GM18907 (cell line): ENCODE results near the gene NRG4.
"Not testable (repeated sequence)": the region's sequence is repeated elsewhere in the genome, so short reads cannot be mapped to it uniquely, and the experiment has no call there.

Experiments
- ATAC-seq: cut with Tn5 transposase; IDR thresholded peaks from one replicate; pipeline ENCODE4 v1.9.1; 2021; ENCODE audit warnings: mild to moderate bottlenecking, moderate library complexity; ENCODE audit not compliant: unreplicated experiment

NRG4 gene

GRCh38 chr15:76011627-76012551 lies at the start of gene NRG4:
Gene NRG4 (minus strand): TSS chr15:76012424. CDS start chr15:76011230, 1,194 bp downstream.
- no peak for ATAC-seq

- no peak for ATAC-seq
These were observed 49.5 kb upstream of the NRG4 start for GRCh38 chr15:76061700-76062099.

- peak; percentile 28 for ATAC-seq
These were observed 48.1 kb upstream of the NRG4 start for GRCh38 chr15:76060118-76060989.

- peak; percentile 34 for ATAC-seq
These were observed 47.3 kb upstream of the NRG4 start, which contains the start of gene TMEM266 for GRCh38 chr15:76059320-76060117. Gene TMEM266 (plus strand): TSS chr15:76059985. CDS start chr15:76134264, 74,279 bp downstream.

- peak; percentile 15 for ATAC-seq
These were observed 46.6 kb upstream of the NRG4 start for GRCh38 chr15:76058714-76059319.

GRCh38 chr15:76057332-76058000 lies 45.2 kb upstream of the NRG4 start:
- peak; percentile 26 for ATAC-seq

GRCh38 chr15:76056931-76057330 lies 44.7 kb upstream of the NRG4 start:
- ATAC-seq, result peak; percentile 59

- not testable (repeated sequence) for ATAC-seq
These were observed 42.0 kb upstream of the NRG4 start for GRCh38 chr15:76054201-76054600.

GRCh38 chr15:76038512-76038911 lies 26.3 kb upstream of the NRG4 start:
- ATAC-seq, result no peak

GRCh38 chr15:76035593-76035992 lies 23.4 kb upstream of the NRG4 start:
- no peak for ATAC-seq

- ATAC-seq, result no peak
These were observed 21.9 kb upstream of the NRG4 start for GRCh38 chr15:76034111-76034510.

- no peak for ATAC-seq
These were observed 21.2 kb upstream of the NRG4 start for GRCh38 chr15:76033438-76033837.

- ATAC-seq, result no peak
These were observed 19.8 kb upstream of the NRG4 start for GRCh38 chr15:76032046-76032445.

GRCh38 chr15:76024021-76024768 lies 12.0 kb upstream of the NRG4 start:
- no peak for ATAC-seq

GRCh38 chr15:76013470-76013869 lies 1.2 kb upstream of the NRG4 start:
- ATAC-seq, result not testable (repeated sequence)

- no peak for ATAC-seq
These were observed 1.6 kb downstream of the NRG4 start for GRCh38 chr15:76010613-76011012.

GRCh38 chr15:76006136-76006778 lies 6.0 kb downstream of the NRG4 start:
- no peak for ATAC-seq

GRCh38 chr15:76003364-76003763 lies 8.9 kb downstream of the NRG4 start:
- ATAC-seq, result no peak
